Measurements from ENCODE around the gene KLHL29. TPM values are rescaled to one million over a fixed set of nuclear protein-coding genes. Genes with fewer than 3 reads are reported as not detected.
"Not testable (repeated sequence)": the region's sequence is repeated elsewhere in the genome, so short reads cannot be mapped to it uniquely, and the experiment has no call there.

KLHL29 gene
- total RNA-seq, 1 donor from 2014 or later = 5.5 TPM

GRCh38 chr2:23388756-23389514 is 4.0 kb downstream of the KLHL29 start:
- no peak for FAIRE-seq
- no peaks in the 10 kb centered on the region for H3K36me3 ChIP-seq (ENCODE audit: insufficient read depth, low read length)

GRCh38 chr2:23390152-23390551 is 5.2 kb downstream of the KLHL29 start:
- Histone ChIP-seq H4K20me1 (ENCODE audit: insufficient read depth, low read length) (peaks cover 16% of the 10 kb centered on the region), H3K4me3 (ENCODE audit: insufficient read depth, low read depth, low read length) (no peak overlapping the region), H3K4me2 (ENCODE audit: low read length) (no peak overlapping the region), H3K9ac (ENCODE audit: low read length) (no peak overlapping the region), H3K79me2 (ENCODE audit: insufficient read depth, low read length) (no peaks in the 10 kb centered on the region), H3K36me3 (ENCODE audit: insufficient read depth, low read length) (no peaks in the 10 kb centered on the region), H2AFZ (ENCODE audit: low read depth, low read length) (no peak overlapping the region), H3K27ac (ENCODE audit: low read depth, low read length) (no peak overlapping the region), H3K4me1 (ENCODE audit: insufficient read depth, low read length) (peaks cover 14% of the 10 kb centered on the region), H3K9me3 (ENCODE audit: insufficient read depth, low read depth, low read length) (no peaks in the 10 kb centered on the region), H3K27me3 (ENCODE audit: insufficient read depth, low read length) (peaks cover 41% of the 10 kb centered on the region)
- Mint-ChIP-seq H3K27ac (ENCODE audit: unreplicated experiment) (no peak overlapping the region), H3K27me3 (ENCODE audit: low read depth, unreplicated experiment) (peaks cover 59% of the 10 kb centered on the region), H3K9me3 (ENCODE audit: unreplicated experiment) (no peaks in the 10 kb centered on the region), H3K4me3 (ENCODE audit: unreplicated experiment) (no peak overlapping the region), H3K4me1 (ENCODE audit: low read depth, unreplicated experiment) (peaks cover 9% of the 10 kb centered on the region), H3K36me3 (ENCODE audit: low read depth, unreplicated experiment) (no peaks in the 10 kb centered on the region)
- FAIRE-seq = no peak
- DNase-seq (ENCODE audit: low read depth) = no peak
- no peak for TF ChIP-seq EZH2 (IDR thresholded peaks at IDR 0.05; ENCODE audit: insufficient read depth, low read length)
- no peak for TF ChIP-seq CTCF (IDR thresholded peaks at IDR 0.05; ENCODE audit: insufficient read depth, low read depth, low read length)

More at GRCh38 chr2:23388756-23389514, 4.0 kb downstream of the KLHL29 start:
- no peaks in the 10 kb centered on the region for H3K36me3 Mint-ChIP-seq (ENCODE audit: low read depth, unreplicated experiment)
- Histone ChIP-seq H2AFZ (ENCODE audit: low read depth, low read length) (no peak overlapping the region), H3K9ac (ENCODE audit: low read length) (no peak overlapping the region), H3K79me2 (ENCODE audit: insufficient read depth, low read length) (no peaks in the 10 kb centered on the region), H3K27ac (ENCODE audit: low read depth, low read length) (no peak overlapping the region), H4K20me1 (ENCODE audit: insufficient read depth, low read length) (peaks cover 16% of the 10 kb centered on the region), H3K4me2 (ENCODE audit: low read length) (no peak overlapping the region), H3K27me3 (ENCODE audit: insufficient read depth, low read length) (peaks cover 39% of the 10 kb centered on the region), H3K9me3 (ENCODE audit: insufficient read depth, low read depth, low read length) (no peaks in the 10 kb centered on the region), H3K4me1 (ENCODE audit: insufficient read depth, low read length) (peaks cover 17% of the 10 kb centered on the region), H3K4me3 (ENCODE audit: insufficient read depth, low read depth, low read length) (no peak overlapping the region)
- TF ChIP-seq CTCF (IDR thresholded peaks at IDR 0.05; ENCODE audit: insufficient read depth, low read depth, low read length) = no peak
- TF ChIP-seq EZH2 (IDR thresholded peaks at IDR 0.05; ENCODE audit: insufficient read depth, low read length) = no peak
- peaks cover 49% of the 10 kb centered on the region for H3K27me3 Mint-ChIP-seq (ENCODE audit: low read depth, unreplicated experiment)
- DNase-seq (ENCODE audit: low read depth) = no peak
- H3K4me3 Mint-ChIP-seq (ENCODE audit: unreplicated experiment) = no peak overlapping the region
- H3K4me1 Mint-ChIP-seq (ENCODE audit: low read depth, unreplicated experiment) = peaks cover 11% of the 10 kb centered on the region
- H3K9me3 Mint-ChIP-seq (ENCODE audit: unreplicated experiment) = no peaks in the 10 kb centered on the region
- H3K27ac Mint-ChIP-seq (ENCODE audit: unreplicated experiment) = peak overlapping the region; percentile 11

- peaks cover 68% of the 10 kb centered on the region for H3K27me3 Mint-ChIP-seq (ENCODE audit: low read depth, unreplicated experiment)
- not testable (repeated sequence) for H3K4me1 Mint-ChIP-seq (ENCODE audit: low read depth, unreplicated experiment); H3K4me1 ChIP-seq (ENCODE audit: insufficient read depth, low read length); FAIRE-seq; H3K27ac ChIP-seq (ENCODE audit: low read depth, low read length); H3K36me3 Mint-ChIP-seq (ENCODE audit: low read depth, unreplicated experiment); H3K9me3 ChIP-seq (ENCODE audit: insufficient read depth, low read depth, low read length); H3K79me2 ChIP-seq (ENCODE audit: insufficient read depth, low read length); H3K4me3 Mint-ChIP-seq (ENCODE audit: unreplicated experiment); DNase-seq (ENCODE audit: low read depth); H3K9ac ChIP-seq (ENCODE audit: low read length); H3K4me3 ChIP-seq (ENCODE audit: insufficient read depth, low read depth, low read length); H3K9me3 Mint-ChIP-seq (ENCODE audit: unreplicated experiment); H3K36me3 ChIP-seq (ENCODE audit: insufficient read depth, low read length); H2AFZ ChIP-seq (ENCODE audit: low read depth, low read length); H3K27ac Mint-ChIP-seq (ENCODE audit: unreplicated experiment); H3K4me2 ChIP-seq (ENCODE audit: low read length)
- peaks cover 38% of the 10 kb centered on the region for H3K27me3 ChIP-seq (ENCODE audit: insufficient read depth, low read length)
- peaks cover 20% of the 10 kb centered on the region for H4K20me1 ChIP-seq (ENCODE audit: insufficient read depth, low read length)
Observed at GRCh38 chr2:23391237-23391736, 6.3 kb downstream of the KLHL29 start.
